ENCODE results near the gene AQP12A.

GRCh38 chr2:240670950-240671349 lies 20.7 kb upstream of the AQP12A start:
- TF ChIP-seq POLR2A (IDR thresholded peaks at IDR 0.05), result no peak
- no peak for TF ChIP-seq CTCF (IDR thresholded peaks at IDR 0.05)
- no peak for TF ChIP-seq POLR2AphosphoS5 (IDR thresholded peaks at IDR 0.05)
- TF ChIP-seq EP300 (IDR thresholded peaks at IDR 0.05), result no peak

Data from stomach (tissue), 4 donors.